GM21529 (cell line): ENCODE measurements around the gene ZNF618.

Experiments
- ATAC-seq: cut with Tn5 transposase; IDR thresholded peaks from one replicate; pipeline ENCODE4 v1.9.1; 2021; ENCODE audit not compliant: unreplicated experiment

The ZNF618 gene, protein sequence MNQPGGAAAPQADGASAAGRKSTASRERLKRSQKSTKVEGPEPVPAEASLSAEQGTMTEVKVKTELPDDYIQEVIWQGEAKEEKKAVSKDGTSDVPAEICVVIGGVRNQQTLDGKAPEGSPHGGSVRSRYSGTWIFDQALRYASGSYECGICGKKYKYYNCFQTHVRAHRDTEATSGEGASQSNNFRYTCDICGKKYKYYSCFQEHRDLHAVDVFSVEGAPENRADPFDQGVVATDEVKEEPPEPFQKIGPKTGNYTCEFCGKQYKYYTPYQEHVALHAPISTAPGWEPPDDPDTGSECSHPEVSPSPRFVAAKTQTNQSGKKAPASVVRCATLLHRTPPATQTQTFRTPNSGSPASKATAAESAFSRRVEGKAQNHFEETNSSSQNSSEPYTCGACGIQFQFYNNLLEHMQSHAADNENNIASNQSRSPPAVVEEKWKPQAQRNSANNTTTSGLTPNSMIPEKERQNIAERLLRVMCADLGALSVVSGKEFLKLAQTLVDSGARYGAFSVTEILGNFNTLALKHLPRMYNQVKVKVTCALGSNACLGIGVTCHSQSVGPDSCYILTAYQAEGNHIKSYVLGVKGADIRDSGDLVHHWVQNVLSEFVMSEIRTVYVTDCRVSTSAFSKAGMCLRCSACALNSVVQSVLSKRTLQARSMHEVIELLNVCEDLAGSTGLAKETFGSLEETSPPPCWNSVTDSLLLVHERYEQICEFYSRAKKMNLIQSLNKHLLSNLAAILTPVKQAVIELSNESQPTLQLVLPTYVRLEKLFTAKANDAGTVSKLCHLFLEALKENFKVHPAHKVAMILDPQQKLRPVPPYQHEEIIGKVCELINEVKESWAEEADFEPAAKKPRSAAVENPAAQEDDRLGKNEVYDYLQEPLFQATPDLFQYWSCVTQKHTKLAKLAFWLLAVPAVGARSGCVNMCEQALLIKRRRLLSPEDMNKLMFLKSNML

DNA sequence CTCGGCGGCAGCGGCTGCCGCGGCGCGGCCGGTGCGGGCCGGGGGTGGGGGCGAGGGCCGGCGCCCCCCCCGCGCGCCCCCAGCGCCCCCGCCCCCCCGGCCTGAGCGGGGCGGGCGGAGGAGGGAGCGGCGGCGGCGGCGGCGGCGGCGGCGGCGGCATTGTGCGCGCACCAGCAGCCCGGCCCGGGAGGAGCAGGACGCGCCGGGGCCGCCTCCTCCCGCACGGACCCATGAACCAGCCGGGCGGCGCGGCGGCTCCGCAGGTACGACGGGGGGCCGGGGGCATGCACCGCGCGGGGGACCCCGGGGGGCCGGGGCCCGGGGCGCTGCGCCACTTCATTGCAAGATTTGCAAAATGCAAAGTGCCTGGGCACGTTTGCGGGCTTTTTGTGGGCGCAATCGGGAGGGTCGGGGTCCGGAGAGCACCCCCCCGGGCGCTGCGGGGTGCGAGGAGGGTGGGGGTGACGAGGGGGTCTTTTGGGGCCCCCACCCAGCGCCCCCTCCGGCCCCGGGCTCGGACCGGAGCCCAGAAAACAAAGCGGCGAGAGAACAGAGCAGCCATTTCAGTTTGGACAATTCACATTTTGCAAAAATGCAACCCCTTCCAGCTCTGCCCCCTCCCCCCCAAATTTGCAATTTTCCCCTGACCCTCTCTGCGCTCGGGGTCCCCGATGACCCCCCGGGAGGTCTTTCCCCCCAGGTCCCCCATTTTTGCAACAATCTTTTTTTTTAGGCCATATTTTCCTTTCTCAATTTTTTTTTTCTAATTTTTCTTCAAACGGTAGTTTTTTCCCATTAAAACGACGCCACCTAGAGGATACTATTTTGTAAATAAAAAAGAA lies at the start of gene ZNF618:
TSS of gene ZNF618 (plus strand) at position 159 of the 842 bp plus-strand sequence. CDS start at position 231, 72 bp downstream.
- ATAC-seq = no peak

DNA sequence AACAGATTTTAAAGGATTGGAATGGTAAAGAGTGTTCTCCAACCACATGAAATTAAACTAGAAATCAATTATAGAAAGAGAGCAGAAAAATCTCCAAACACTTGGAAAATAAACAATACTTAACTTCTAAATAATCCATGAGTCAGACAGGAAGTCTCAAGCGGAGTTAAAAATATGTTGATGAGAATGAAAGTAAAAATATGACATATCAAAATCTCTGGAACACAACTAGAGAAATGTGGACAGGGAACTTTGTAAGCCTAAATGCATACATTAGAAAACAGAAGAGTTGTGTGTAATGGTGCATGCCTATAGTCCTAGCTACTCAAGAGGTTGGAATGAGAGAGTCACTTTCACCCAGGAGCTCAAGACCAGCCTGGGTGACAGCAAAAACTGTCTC lies 47.9 kb upstream of the ZNF618 start:
- ATAC-seq = no peak

DNA sequence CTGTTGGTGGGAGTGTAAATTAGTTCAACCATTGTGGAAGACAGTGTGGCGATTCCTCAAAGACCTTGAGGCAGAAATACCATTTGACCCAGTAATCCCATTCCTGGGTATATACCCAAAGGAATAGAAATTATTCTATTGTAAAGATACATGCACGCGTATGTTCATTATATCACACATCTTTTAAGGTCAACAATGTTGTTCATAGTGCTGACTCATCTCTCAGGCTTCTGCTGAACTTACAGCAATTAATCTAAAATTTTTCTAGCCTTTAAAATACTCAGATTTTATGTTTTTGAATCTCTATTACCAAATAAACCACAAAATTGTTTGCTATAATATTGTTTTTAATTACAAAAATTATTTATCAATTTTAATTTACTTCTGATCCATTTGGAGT lies 38.8 kb upstream of the ZNF618 start:
- no peak for ATAC-seq

DNA sequence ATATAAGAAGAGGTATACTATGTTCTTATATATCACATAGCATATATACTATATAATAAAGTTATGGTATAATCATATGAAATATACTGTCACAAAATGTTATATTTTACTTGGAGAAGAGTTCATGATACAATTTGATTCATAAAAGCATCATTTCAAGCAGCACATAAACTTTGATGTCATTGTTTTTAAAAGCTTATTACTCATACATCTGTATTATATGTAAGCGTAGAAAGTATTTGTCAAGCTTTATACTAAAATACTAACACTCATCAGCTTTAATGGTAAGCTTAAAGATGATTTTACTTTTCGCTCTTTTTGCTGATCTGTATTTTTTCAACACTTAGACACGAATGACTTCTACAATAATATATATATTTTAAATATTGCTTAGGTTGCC lies 34.0 kb upstream of the ZNF618 start:
- ATAC-seq = no peak

DNA sequence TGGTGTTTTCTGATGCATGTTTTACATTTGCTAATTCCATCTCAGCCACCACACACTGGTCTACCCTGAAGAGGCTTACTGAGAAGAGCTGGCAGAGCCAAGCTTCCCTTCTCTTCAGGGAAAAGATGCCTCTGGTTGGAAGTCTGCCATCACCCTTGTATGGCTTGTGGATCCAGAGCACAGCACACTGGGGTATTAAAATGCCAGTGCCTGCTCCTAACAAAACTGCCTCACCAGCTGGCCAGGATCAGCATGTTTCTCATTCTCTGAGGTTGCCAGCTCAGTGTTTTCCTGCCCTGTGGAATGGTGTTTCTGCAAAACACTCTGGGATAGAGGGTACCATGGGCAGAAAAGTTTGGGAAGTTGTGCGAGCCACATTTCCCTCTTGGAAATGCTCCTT lies 31.6 kb upstream of the ZNF618 start:
- no peak for ATAC-seq

DNA sequence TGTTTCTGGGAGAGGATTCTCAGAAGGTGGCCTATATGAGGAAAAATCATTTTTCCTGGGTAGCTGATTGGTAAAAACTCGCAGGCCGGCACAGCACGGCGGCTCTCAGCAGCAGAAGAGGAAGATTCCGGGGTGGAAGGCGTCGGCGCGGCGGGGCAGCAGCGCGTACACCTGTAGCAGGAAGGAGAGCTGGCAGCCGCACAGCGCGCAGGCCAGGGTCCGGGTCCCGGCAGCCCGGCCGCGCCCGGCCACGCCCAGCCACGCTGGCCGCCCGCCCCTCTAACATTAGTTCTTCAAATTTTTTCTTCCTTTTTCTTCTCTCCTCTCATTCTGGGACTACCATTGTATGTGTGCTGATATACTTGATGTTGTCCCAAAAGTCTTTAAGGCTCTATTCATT lies 24.8 kb upstream of the ZNF618 start:
- ATAC-seq = no peak

DNA sequence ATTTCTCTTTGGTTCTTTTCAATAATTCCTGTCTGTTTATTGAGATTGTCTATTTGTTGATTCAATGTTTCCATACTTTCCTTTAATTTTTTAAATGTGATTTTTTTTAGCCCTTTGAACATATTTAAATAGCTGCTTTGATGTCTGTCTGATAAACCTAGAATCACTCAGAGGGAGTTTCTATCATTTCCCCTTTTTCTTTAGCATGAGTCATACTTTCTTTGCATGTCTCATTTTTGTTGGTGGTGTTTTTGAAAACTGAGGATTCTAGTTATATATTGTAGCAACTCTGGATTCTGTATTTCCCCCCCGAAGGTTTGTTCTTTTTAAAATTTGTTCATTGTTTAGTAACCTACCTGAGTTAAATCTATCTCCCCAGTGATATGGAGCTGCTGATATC lies 24.2 kb upstream of the ZNF618 start:
- ATAC-seq = no peak

DNA sequence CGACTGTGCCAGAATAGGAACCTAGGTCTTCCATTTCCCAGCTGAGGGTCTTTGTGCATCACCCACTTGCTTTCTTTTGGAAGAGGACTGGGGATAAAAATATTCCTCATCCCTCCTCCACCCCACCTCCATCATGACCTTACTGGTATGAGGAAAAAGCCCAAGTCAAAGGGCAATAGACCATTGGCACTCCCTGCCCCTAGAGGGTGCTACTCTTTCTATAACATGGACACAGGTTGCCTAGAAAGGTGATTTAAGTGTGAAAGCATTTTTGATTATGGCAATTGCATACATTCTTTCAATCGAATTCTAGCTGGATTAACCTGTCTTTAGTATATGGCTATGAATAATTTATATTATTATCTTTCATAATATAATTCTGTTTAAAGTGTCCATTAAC lies 22.8 kb upstream of the ZNF618 start:
- no peak for ATAC-seq

DNA sequence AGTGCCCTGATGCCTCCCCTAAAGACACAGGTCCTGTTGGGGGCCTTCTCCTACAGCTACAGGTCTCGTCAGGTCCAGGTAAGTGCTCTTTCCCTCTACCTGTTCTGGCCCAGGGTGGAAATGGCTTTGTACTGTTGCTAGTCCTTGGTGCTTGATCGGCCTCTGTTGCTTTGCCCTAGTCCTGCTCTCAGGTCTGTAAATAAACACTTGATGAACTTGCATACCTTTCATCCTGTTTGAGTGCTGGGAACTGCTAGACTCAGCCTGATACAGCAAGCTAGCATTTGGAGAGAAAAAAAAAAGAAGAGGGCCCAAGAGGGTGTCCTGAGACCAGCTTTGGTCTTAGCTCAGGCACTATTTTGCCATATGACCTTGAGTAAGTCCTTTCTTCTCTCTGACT lies 21.8 kb upstream of the ZNF618 start:
- ATAC-seq = no peak

DNA sequence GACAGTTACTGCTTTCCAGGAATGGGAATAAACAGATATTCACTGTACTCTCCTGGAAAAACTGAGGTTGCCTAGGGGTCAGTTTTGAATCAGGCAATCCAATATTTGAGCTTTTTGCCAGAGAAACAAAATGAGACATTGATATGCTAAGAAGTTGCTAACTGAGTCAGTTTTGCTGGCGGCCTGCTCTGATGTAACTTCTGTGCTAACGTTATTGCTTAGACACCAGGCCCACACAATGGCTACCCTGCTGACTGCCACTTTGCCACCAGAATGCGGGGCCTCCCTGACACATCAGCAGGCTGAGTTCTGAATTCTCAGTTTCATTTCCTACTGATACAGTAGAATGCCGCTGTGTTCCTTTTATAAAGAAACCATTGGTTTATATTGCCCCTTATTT lies 18.2 kb upstream of the ZNF618 start:
- peak; percentile 66 for ATAC-seq

DNA sequence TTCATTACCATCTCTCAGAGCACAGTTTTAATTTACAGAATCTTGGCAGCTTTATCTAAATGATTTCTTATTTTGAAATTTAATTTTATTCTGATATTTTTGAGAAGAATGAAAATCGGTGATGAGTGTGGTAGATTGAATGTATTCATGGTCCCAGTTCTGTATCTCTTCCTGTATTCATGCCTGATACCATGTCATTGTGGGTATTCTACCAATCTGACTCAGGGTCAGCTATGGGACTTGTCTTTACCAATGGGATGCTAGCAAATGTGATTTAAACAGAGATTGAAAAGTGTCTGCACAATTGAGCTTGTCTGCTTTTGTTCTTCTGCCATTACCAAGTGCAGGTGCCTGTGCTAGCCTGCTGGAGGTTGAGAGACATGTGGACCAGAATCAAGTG lies 17.8 kb upstream of the ZNF618 start:
- no peak for ATAC-seq

DNA sequence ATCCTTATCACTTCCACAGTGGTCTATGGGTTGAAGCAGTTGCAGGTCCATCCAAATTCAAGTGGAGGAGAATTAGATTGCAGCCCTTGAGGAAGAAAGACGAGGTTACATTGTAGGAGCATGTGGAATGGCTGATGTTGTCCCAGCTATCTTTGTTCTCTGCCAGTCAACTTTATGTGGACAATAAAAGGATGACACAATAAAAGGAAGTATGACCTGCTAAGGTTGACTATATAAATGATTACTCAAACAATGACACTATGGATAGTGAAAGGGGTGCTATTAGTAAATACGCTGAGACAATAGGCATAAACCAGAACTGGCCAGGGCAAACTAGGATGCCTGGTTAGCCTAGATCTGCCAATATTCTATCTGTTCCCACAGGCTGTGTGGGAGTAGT lies 12.8 kb upstream of the ZNF618 start:
- no peak for ATAC-seq

DNA sequence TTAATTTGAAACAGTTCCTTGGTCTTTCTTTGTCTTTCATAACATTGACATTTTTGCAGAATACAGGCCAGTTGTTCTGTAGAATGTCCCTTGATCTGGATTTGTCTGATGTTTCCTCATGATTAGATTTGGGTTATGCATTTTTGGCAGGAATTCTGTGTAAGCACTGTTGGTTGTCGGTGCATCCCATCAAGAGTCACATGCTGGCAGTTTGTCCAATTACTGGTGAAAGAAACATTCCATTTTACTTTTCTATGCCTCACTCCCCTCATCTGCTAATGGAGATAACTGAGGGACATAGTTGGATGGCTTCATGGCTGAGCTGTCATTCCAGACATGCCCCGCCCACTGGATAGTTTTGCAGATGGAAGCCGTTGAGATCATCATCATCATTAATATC lies 7.6 kb upstream of the ZNF618 start:
- ATAC-seq = no peak

DNA sequence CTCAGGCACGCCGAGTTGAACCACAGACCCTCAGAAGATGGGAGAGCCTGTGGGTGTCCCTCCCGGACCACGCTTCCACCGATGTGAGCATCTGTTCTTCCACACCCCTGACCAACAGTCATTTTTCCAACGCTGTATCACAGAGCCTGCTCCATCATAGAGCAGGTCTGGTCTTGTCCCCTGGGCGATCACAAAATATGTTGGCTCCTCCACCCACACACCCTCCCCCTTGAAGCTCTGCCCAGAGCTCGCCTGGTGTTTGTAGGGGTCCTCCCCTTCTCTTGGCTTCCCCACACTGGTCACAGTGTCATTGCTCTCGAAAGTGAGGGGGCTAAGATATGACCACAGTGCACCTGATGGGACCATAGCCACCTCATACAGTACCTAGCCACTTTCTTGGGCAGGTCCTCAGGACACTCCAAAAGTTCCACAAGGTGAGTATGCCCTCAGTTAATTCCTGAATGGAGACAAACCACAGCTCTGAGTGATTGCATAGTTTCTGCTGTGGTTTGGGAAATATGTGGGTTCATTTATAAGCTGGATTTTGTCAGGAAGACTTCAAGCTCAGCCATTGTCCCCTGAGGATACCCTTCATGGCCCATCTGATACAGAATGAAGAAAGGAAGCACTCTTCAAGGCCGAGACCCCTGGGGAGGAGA lies 3.5 kb upstream of the ZNF618 start:
- ATAC-seq = no peak

DNA sequence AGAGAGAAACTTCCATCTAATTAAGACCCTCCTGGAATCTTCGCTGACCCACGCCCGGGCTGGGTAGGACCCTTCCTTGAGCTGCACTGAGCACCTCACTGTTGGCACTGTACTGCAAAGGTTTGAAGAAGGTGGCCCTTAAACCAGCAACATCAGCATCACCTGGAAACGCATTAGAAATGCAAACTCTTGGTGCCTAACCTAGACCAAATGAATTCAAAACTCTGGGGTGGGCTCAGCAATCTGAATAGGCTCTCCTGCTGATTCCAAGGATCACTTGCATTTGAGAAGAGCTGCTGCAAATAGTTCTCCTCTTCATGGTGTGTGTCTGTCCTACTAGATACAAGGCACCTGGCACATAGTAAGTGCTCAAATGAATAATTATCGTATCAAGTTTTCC lies 2.7 kb upstream of the ZNF618 start:
- no peak for ATAC-seq

DNA sequence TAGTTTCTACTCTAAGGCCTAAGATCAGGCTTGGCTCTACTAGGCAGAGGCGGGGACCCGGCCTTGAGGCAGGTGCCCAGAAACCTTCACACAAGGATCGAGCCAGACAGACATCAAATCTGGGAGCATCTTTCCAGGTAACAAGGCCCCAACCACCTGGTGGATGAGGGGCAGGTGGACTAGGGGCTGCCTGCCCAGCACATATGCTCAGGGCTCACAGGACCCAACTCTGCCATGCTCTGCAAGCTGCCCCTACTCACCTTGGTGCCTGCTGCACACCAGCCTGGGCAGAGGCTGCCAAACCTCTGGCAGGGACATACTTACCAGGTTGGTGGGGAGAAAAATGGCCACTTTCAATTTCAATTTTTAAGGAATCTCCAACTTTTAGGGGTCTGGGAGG lies 2.2 kb upstream of the ZNF618 start:
- no peak for ATAC-seq

DNA sequence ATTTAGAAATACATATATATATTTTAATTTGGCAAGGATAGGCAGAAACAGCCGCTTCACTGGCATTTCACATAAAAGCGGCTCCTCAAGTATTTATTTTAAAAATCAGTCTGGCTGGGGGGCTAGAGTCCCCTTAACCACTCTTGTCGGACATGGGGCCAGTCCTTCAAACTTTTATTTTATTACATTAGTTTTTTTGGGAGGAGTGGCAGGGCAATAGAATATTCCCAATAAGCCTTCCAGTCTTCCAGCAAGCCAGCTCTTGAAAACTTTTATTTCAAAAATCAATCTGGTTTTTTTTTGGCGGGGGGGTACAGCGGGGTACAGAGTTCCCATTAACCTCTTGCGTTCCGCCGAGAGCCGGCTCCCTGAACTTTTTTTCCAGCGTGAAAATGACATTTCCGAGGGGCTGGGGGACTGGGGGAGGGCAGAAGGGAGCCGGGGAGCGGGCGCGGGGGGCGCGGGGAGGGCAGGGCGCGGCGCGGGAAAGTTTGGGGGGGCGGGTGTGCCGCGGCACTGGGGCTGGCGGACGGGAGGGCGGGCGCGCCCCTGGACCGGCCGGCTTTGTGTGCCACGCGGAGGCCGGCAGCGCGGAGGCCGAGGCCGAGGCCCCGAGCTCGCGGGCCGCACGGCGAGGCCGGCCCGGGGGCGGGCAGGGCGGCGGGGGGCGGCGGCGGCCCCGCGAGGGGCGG lies 504 bp upstream of the ZNF618 start:
- no peak for ATAC-seq

DNA sequence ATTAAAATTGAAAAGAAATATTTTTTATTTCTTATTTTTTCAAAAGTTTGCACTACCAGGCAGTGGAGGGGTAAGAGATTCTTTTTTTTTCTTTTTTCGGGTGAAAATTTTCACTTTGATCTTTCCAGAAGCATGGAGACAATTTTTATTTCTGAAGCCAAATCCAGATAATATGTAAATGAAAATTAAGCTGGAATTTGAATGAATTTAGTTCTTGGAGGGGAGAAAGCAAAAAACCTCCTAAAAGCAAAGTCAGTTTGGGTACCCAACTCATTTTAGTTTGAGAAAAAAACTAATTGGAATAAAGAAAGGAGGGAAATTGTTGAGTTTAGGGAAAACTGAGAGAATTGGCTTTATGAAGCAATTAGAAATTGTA lies 872 bp downstream of the ZNF618 start:
- no peak for ATAC-seq

DNA sequence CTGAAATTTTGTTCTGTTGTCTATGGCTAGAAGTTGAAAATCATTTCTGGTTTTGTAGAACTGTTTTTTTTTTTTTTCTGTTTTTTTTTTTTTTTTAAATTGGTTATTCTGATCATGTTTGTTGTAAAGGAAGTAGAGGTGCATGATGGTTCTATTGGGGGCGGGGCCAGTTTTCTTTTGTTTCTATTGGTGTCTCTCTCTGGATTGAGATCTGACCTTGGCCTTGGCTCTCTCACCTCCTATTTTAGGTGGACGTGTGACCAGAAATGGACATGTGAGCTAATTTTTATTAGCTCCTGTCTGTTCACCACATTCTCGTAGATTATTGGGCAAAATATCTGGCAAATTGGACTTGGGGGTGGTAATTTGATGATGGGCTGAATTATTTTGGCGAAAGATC lies 3.2 kb downstream of the ZNF618 start:
- ATAC-seq = no peak

DNA sequence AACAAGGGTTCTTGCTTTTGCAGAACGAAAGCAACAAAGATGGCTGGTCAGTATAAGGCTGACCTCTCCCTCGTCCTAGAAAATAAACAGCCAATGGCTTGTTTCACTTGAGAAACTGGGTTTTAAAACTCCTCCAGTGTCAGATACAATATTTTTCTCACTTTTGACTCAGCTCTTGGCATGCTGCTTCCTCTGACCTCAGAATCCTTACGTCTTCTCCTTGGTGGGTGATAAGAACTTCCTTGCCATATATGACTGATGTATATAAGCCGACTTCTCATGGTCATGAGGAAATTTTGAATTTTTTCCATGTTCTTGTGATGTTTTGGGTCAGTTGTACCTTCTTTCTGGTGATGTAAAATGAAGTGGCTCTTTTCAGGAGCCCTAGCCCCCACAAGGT lies 3.8 kb downstream of the ZNF618 start:
- ATAC-seq = no peak
